ENCODE results near the gene CSF2. TPM values are rescaled to one million over a fixed set of nuclear protein-coding genes. Genes with fewer than 3 reads are reported as not detected.
A peak's percentile ranks its signal among the peaks of the same experiment; 100 is the strongest.

CSF2 gene
- total RNA-seq, 1 donor from 2014 or later = 7.1 TPM

GRCh38 chr5:132075719-132076077 is 2.1 kb downstream of the CSF2 start:
- peak; percentile 3 for ATAC-seq
- TF ChIP-seq CTCF (IDR thresholded peaks at IDR 0.05) = no peak
- no peaks in the 10 kb centered on the region for H3K9me3 ChIP-seq
- intact Hi-C loops (cut with DNase I) = no loop called here
- no peaks in the 10 kb centered on the region for H3K36me3 ChIP-seq
- no peaks in the 10 kb centered on the region for H3K4me1 ChIP-seq
- H3K27ac ChIP-seq = no peak overlapping the region
- no peaks in the 10 kb centered on the region for H3K27me3 ChIP-seq
- H3K4me3 ChIP-seq = no peak overlapping the region
- DNase-seq = peak; percentile 79

- no peak for TF ChIP-seq CTCF (IDR thresholded peaks at IDR 0.05)
- Histone ChIP-seq H3K36me3 (no peaks in the 10 kb centered on the region), H3K4me3 (no peak overlapping the region), H3K27ac (peak overlapping the region; percentile 42), H3K27me3 (no peaks in the 10 kb centered on the region), H3K4me1 (no peaks in the 10 kb centered on the region), H3K9me3 (no peaks in the 10 kb centered on the region)
- no peak for ATAC-seq
- intact Hi-C loops (cut with DNase I) = no loop called here
- no peak for DNase-seq
Observed at GRCh38 chr5:132076202-132076830, 2.7 kb downstream of the CSF2 start.

GRCh38 chr5:132076983-132077382 is 3.4 kb downstream of the CSF2 start:
- intact Hi-C loops (cut with DNase I) = no loop called here
- no peaks in the 10 kb centered on the region for H3K9me3 ChIP-seq
- H3K4me3 ChIP-seq = no peak overlapping the region
- ATAC-seq = no peak
- H3K36me3 ChIP-seq = no peaks in the 10 kb centered on the region
- H3K4me1 ChIP-seq = no peaks in the 10 kb centered on the region
- no peak for TF ChIP-seq CTCF (IDR thresholded peaks at IDR 0.05)
- DNase-seq = no peak
- H3K27ac ChIP-seq = no peak overlapping the region
- H3K27me3 ChIP-seq = no peaks in the 10 kb centered on the region

GRCh38 chr5:132079081-132079480 is 5.5 kb downstream of the CSF2 start:
- no peak overlapping the region for H3K27ac ChIP-seq
- no peak for ATAC-seq
- DNase-seq = no peak
- no peaks in the 10 kb centered on the region for H3K36me3 ChIP-seq
- TF ChIP-seq CTCF (IDR thresholded peaks at IDR 0.05) = no peak
- H3K4me3 ChIP-seq = no peak overlapping the region
- intact Hi-C loops (cut with DNase I) = no loop called here
- no peaks in the 10 kb centered on the region for H3K27me3 ChIP-seq
- H3K4me1 ChIP-seq = no peaks in the 10 kb centered on the region
- H3K9me3 ChIP-seq = no peaks in the 10 kb centered on the region

GRCh38 chr5:132079619-132080018 is 6.0 kb downstream of the CSF2 start:
- ATAC-seq = no peak
- intact Hi-C loops (cut with DNase I) = no loop called here
- H3K27me3 ChIP-seq = no peaks in the 10 kb centered on the region

More at GRCh38 chr5:132079619-132080018, 6.0 kb downstream of the CSF2 start:
- no peaks in the 10 kb centered on the region for H3K4me1 ChIP-seq
- H3K4me3 ChIP-seq = no peak overlapping the region
- DNase-seq = no peak
- H3K36me3 ChIP-seq = no peaks in the 10 kb centered on the region
- H3K9me3 ChIP-seq = no peaks in the 10 kb centered on the region
- H3K27ac ChIP-seq = no peak overlapping the region
- no peak for TF ChIP-seq CTCF (IDR thresholded peaks at IDR 0.05)
